Measurements from ENCODE around the gene MRM1. TPM values are rescaled to one million over a fixed set of nuclear protein-coding genes. Genes with fewer than 3 reads are reported as not detected.

Gene MRM1
- total RNA-seq, 3 donors from 2014 or later (not counting 1 experiment from before 2014, with no cell fraction given): 1.3 to 2.8 (median 1.7) TPM

GRCh38 chr17:36614081-36614480 is 12.7 kb downstream of the MRM1 start:
- H3K36me3 Mint-ChIP-seq: no peaks in the 10 kb centered on the region
- no peaks in the 10 kb centered on the region for H3K27me3 ChIP-seq (ENCODE audit: control insufficient read depth, insufficient read depth, low read length)
- intact Hi-C loops (cut with micrococcal nuclease): no loop called here
- WGBS (ENCODE audit: insufficient coverage): 78% methylated on average over 5 of the region's 7 CpGs
- no peaks in the 10 kb centered on the region for H3K4me1 Mint-ChIP-seq
- DNase-seq (no peak), ATAC-seq (no peak)
- H3K9me3 Mint-ChIP-seq: no peaks in the 10 kb centered on the region
- no peaks in the 10 kb centered on the region for H3K9me3 ChIP-seq (ENCODE audit: control insufficient read depth, insufficient read depth, low read length)
- H3K4me1 ChIP-seq (ENCODE audit: control insufficient read depth, insufficient read depth, low read length): peaks cover 1% of the 10 kb centered on the region
- H3K4me3 Mint-ChIP-seq: no peak overlapping the region
- no peak overlapping the region for H3K27ac Mint-ChIP-seq
- H3K4me3 ChIP-seq (ENCODE audit: low read length): no peak overlapping the region
- TF ChIP-seq CTCF (IDR thresholded peaks at IDR 0.05): no peak
- H3K36me3 ChIP-seq (ENCODE audit: control insufficient read depth, insufficient read depth, low read length): no peaks in the 10 kb centered on the region
- peaks cover 0 to 3% of the 10 kb centered on the region in 2 donors for H3K27me3 Mint-ChIP-seq (ENCODE audit: low read depth in 2 of 2)
- H3K27ac ChIP-seq (ENCODE audit: low read length): no peak overlapping the region

GRCh38 chr17:36614933-36615332 is 13.6 kb downstream of the MRM1 start:
- Mint-ChIP-seq H3K4me3 (no peak overlapping the region), H3K4me1 (no peaks in the 10 kb centered on the region), H3K36me3 (no peaks in the 10 kb centered on the region), H3K9me3 (no peaks in the 10 kb centered on the region), H3K27ac (no peak overlapping the region), H3K27me3 (ENCODE audit: low read depth in 2 of 2) (peaks cover 0 to 3% of the 10 kb centered on the region in 2 donors)
- no peak overlapping the region for H3K4me3 ChIP-seq (ENCODE audit: low read length)
- no peaks in the 10 kb centered on the region for H3K36me3 ChIP-seq (ENCODE audit: control insufficient read depth, insufficient read depth, low read length)
- H3K4me1 ChIP-seq (ENCODE audit: control insufficient read depth, insufficient read depth, low read length): no peaks in the 10 kb centered on the region
- no peak overlapping the region for H3K27ac ChIP-seq (ENCODE audit: low read length)
- no peak for TF ChIP-seq CTCF (IDR thresholded peaks at IDR 0.05)
- WGBS (ENCODE audit: insufficient coverage): 86% methylated on average over 5 of the region's 5 CpGs
- no peaks in the 10 kb centered on the region for H3K27me3 ChIP-seq (ENCODE audit: control insufficient read depth, insufficient read depth, low read length)
- ATAC-seq (no peak), DNase-seq (no peak)
- H3K9me3 ChIP-seq (ENCODE audit: control insufficient read depth, insufficient read depth, low read length): no peaks in the 10 kb centered on the region
- intact Hi-C loops (cut with micrococcal nuclease): no loop called here

GRCh38 chr17:36616061-36617029 is 15.0 kb downstream of the MRM1 start:
- no peaks in the 10 kb centered on the region for H3K36me3 Mint-ChIP-seq
- no peak overlapping the region for H3K4me3 Mint-ChIP-seq
- no peaks in the 10 kb centered on the region for H3K9me3 Mint-ChIP-seq
- H3K27me3 ChIP-seq (ENCODE audit: control insufficient read depth, insufficient read depth, low read length): no peaks in the 10 kb centered on the region
- DNase-seq: no peak
- H3K9me3 ChIP-seq (ENCODE audit: control insufficient read depth, insufficient read depth, low read length): no peaks in the 10 kb centered on the region
- peaks cover 0 to 3% of the 10 kb centered on the region in 2 donors for H3K4me1 Mint-ChIP-seq
- TF ChIP-seq CTCF (IDR thresholded peaks at IDR 0.05): no peak
- H3K27ac ChIP-seq (ENCODE audit: low read length): no peak overlapping the region
- H3K4me3 ChIP-seq (ENCODE audit: low read length): no peak overlapping the region
- no peak for ATAC-seq
- no peaks in the 10 kb centered on the region for H3K36me3 ChIP-seq (ENCODE audit: control insufficient read depth, insufficient read depth, low read length)
- WGBS (ENCODE audit: insufficient coverage): 91% methylated on average over 15 of the region's 16 CpGs
- intact Hi-C loops (cut with micrococcal nuclease): no loop called here
- no peaks in the 10 kb centered on the region for H3K4me1 ChIP-seq (ENCODE audit: control insufficient read depth, insufficient read depth, low read length)
- H3K27me3 Mint-ChIP-seq (ENCODE audit: low read depth in 2 of 2): peaks cover 0 to 3% of the 10 kb centered on the region in 2 donors
- H3K27ac Mint-ChIP-seq: no peak overlapping the region

Measured in natural killer cell (primary cell).